Neural progenitor cell (in vitro differentiated cells): ENCODE data around the gene HMHB1. TPM values are rescaled to one million over a fixed set of nuclear protein-coding genes. Genes with fewer than 3 reads are reported as not detected.
A peak's percentile ranks its signal among the peaks of the same experiment; 100 is the strongest.

Experiments
- DNase-seq: peaks from one replicate; pipeline ENCODE4 v3.0.0-alpha.2; 2016; ENCODE audit warnings: low spot score
- H2AFZ ChIP-seq: fragments of 200-600 bp; sonication (generic); replicated peaks from 2 replicates; pipeline ENCODE4 v1.6.1; 2016; ENCODE audit warnings: antibody characterized with exemption
- H3F3A ChIP-seq: fragments of 200-600 bp; sonication (generic); 2 replicates; pipeline ENCODE4 v1.6.1; 2016; ENCODE audit warnings: antibody characterized with exemption, low read depth
- H3K27ac ChIP-seq: fragments of 200-600 bp; sonication (generic); 2 replicates; pipeline ENCODE4 v1.5.1; 2016; ENCODE audit warnings: mild to moderate bottlenecking
- H3K27me3 ChIP-seq: fragments of 200-600 bp; sonication (generic); 2 replicates; pipeline ENCODE4 v1.6.1; 2016; ENCODE audit warnings: mild to moderate bottlenecking, moderate library complexity
- H3K36me3 ChIP-seq: fragments of 200-600 bp; sonication (generic); 2 replicates; pipeline ENCODE4 v1.5.1; 2016
- H3K4me1 ChIP-seq: fragments of 200-600 bp; sonication (generic); 2 replicates; pipeline ENCODE4 v1.6.1; 2016; ENCODE audit warnings: mixed run types
- H3K4me2 ChIP-seq: fragments of 200-600 bp; sonication (generic); 2 replicates; pipeline ENCODE4 v1.6.1; 2016
- H3K4me3 ChIP-seq: fragments of 200-600 bp; sonication (generic); 2 replicates; pipeline ENCODE4 v1.5.1; 2016
- H3K79me2 ChIP-seq: fragments of 200-600 bp; sonication (generic); 2 replicates; pipeline ENCODE4 v1.6.1; 2016; ENCODE audit warnings: low read depth
- H3K9ac ChIP-seq: fragments of 200-600 bp; sonication (generic); 2 replicates; pipeline ENCODE4 v1.6.1; 2016
- H3K9me3 ChIP-seq: fragments of 200-600 bp; sonication (generic); 2 replicates; pipeline ENCODE4 v1.5.1; 2016; ENCODE audit warnings: low read depth
- H4K20me1 ChIP-seq: fragments of 200-600 bp; sonication (generic); 2 replicates; pipeline ENCODE4 v1.6.1; 2016; ENCODE audit warnings: low read depth
- H3K27ac Mint-ChIP-seq: 3 replicates; pipeline ENCODE4 v1.8.0; 2021; ENCODE audit warnings: mixed read lengths
- H3K27me3 Mint-ChIP-seq: 2 replicates; pipeline ENCODE4 v1.8.0; 2022; ENCODE audit warnings: low read depth, mild to moderate bottlenecking, inconsistent platforms, moderate library complexity, mixed read lengths; ENCODE audit not compliant: insufficient read depth
- H3K36me3 Mint-ChIP-seq: 3 replicates; pipeline ENCODE4 v1.8.0; 2021; ENCODE audit warnings: mixed read lengths
- H3K4me1 Mint-ChIP-seq: 3 replicates; pipeline ENCODE4 v1.8.0; 2021; ENCODE audit warnings: mixed read lengths
- H3K4me3 Mint-ChIP-seq: 3 replicates; pipeline ENCODE4 v1.8.0; 2021; ENCODE audit warnings: mild to moderate bottlenecking, moderate library complexity, mixed read lengths
- H3K9me3 Mint-ChIP-seq: 3 replicates; pipeline ENCODE4 v1.8.0; 2020; ENCODE audit warnings: mixed read lengths
- EZH2 ChIP-seq: fragments of 200-600 bp; sonication (generic); IDR thresholded peaks from 2 replicates; pipeline ENCODE4 v1.6.1; 2017; ENCODE audit warnings: antibody characterized with exemption, mild to moderate bottlenecking, moderate library complexity
- EZH2phosphoT487 ChIP-seq: fragments of 200-600 bp; sonication (generic); IDR thresholded peaks from 2 replicates; pipeline ENCODE4 v1.6.1; 2017; ENCODE audit warnings: antibody characterized with exemption
- total RNA-seq: library from RNA; depleted of rRNA; stranded (reverse); fragments of >200 nt; gene quantifications from 2 replicates; pipeline ENCODE4 v1.2.3, GENCODE V29; 2015; ENCODE audit warnings: low replicate concordance
- TF ChIP-seq, protein P1 (sequence below): fragments of 200-600 bp; sonication (generic); IDR thresholded peaks from 2 replicates; pipeline ENCODE4 v1.5.1; 2017; ENCODE audit warnings: antibody characterized with exemption, mild to moderate bottlenecking

The HMHB1 gene
- total RNA-seq, 1 donor from 2014 or later: not detected

GRCh38 chr5:143793249-143793648 is 18.7 kb upstream of the HMHB1 start:
- TF ChIP-seq EZH2: no peak
- TF ChIP-seq, protein P1, sequence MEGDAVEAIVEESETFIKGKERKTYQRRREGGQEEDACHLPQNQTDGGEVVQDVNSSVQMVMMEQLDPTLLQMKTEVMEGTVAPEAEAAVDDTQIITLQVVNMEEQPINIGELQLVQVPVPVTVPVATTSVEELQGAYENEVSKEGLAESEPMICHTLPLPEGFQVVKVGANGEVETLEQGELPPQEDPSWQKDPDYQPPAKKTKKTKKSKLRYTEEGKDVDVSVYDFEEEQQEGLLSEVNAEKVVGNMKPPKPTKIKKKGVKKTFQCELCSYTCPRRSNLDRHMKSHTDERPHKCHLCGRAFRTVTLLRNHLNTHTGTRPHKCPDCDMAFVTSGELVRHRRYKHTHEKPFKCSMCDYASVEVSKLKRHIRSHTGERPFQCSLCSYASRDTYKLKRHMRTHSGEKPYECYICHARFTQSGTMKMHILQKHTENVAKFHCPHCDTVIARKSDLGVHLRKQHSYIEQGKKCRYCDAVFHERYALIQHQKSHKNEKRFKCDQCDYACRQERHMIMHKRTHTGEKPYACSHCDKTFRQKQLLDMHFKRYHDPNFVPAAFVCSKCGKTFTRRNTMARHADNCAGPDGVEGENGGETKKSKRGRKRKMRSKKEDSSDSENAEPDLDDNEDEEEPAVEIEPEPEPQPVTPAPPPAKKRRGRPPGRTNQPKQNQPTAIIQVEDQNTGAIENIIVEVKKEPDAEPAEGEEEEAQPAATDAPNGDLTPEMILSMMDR: no peak
- TF ChIP-seq EZH2phosphoT487: no peak
- H3K27ac Mint-ChIP-seq: no peak overlapping the region
- Histone ChIP-seq H3K27me3 (no peaks in the 10 kb centered on the region), H4K20me1 (no peaks in the 10 kb centered on the region), H3K27ac (no peak overlapping the region), H3K4me2 (peak overlapping the region; percentile 5), H2AFZ (peak overlapping the region; percentile 9), H3K36me3 (no peaks in the 10 kb centered on the region), H3F3A (peaks cover 6% of the 10 kb centered on the region), H3K4me1 (peaks cover 15% of the 10 kb centered on the region), H3K4me3 (no peak overlapping the region), H3K9ac (no peak overlapping the region), H3K79me2 (no peaks in the 10 kb centered on the region), H3K9me3 (no peaks in the 10 kb centered on the region)
- H3K27me3 Mint-ChIP-seq: peaks cover 7% of the 10 kb centered on the region
- H3K4me1 Mint-ChIP-seq: peaks cover 21% of the 10 kb centered on the region
- no peak overlapping the region for H3K4me3 Mint-ChIP-seq
- H3K36me3 Mint-ChIP-seq: no peaks in the 10 kb centered on the region
- peak; percentile 6 for DNase-seq
- H3K9me3 Mint-ChIP-seq: no peaks in the 10 kb centered on the region

DNA sequence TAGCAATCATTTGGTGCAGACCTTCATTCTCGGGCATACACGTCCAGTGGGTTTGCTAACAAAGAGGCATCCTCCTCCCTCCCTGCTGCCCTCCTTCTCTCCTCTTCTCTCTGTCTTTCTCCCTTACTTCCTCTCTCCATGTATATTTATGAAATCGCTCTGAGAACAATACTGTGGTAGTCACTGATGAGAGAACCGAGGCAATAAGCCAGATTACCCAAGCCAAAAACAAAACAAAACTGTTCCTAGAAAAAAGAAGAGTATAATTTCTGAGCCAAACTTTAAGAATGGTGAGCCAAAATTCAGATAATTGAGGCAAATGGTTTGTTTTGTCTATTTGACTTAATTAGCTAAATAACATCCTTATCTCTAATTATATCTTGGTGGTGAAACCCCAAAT is 15.8 kb upstream of the HMHB1 start:
- H3K9me3 Mint-ChIP-seq: no peaks in the 10 kb centered on the region
- no peaks in the 10 kb centered on the region for H3K79me2 ChIP-seq
- peaks cover 21% of the 10 kb centered on the region for H3K4me1 Mint-ChIP-seq
- H3K9me3 ChIP-seq: no peaks in the 10 kb centered on the region
- H3K4me2 ChIP-seq: no peak overlapping the region
- H3K4me1 ChIP-seq: peaks cover 15% of the 10 kb centered on the region
- no peak overlapping the region for H3K9ac ChIP-seq
- TF ChIP-seq, protein P1: no peak
- TF ChIP-seq EZH2phosphoT487: no peak
- no peak for TF ChIP-seq EZH2
- no peaks in the 10 kb centered on the region for H3K27me3 ChIP-seq
- H4K20me1 ChIP-seq: no peaks in the 10 kb centered on the region
- no peak for DNase-seq
- peaks cover 6% of the 10 kb centered on the region for H3F3A ChIP-seq
- no peak overlapping the region for H3K27ac ChIP-seq
- peaks cover 7% of the 10 kb centered on the region for H3K27me3 Mint-ChIP-seq
- no peaks in the 10 kb centered on the region for H3K36me3 Mint-ChIP-seq
- no peaks in the 10 kb centered on the region for H3K36me3 ChIP-seq
- H3K4me3 ChIP-seq: no peak overlapping the region
- no peak overlapping the region for H2AFZ ChIP-seq
- no peak overlapping the region for H3K4me3 Mint-ChIP-seq
- H3K27ac Mint-ChIP-seq: no peak overlapping the region

- Histone ChIP-seq H3K4me2 (no peak overlapping the region), H3K4me1 (peaks cover 15% of the 10 kb centered on the region), H3K4me3 (no peak overlapping the region), H2AFZ (no peak overlapping the region), H3K36me3 (no peaks in the 10 kb centered on the region), H4K20me1 (no peaks in the 10 kb centered on the region), H3F3A (peaks cover 6% of the 10 kb centered on the region), H3K9ac (no peak overlapping the region), H3K27ac (no peak overlapping the region), H3K79me2 (no peaks in the 10 kb centered on the region), H3K27me3 (no peaks in the 10 kb centered on the region), H3K9me3 (no peaks in the 10 kb centered on the region)
- peaks cover 21% of the 10 kb centered on the region for H3K4me1 Mint-ChIP-seq
- no peak overlapping the region for H3K27ac Mint-ChIP-seq
- TF ChIP-seq EZH2phosphoT487 (no peak), EZH2 (no peak)
- TF ChIP-seq, protein P1: no peak
- no peaks in the 10 kb centered on the region for H3K9me3 Mint-ChIP-seq
- H3K27me3 Mint-ChIP-seq: peaks cover 6% of the 10 kb centered on the region
- no peaks in the 10 kb centered on the region for H3K36me3 Mint-ChIP-seq
- no peak overlapping the region for H3K4me3 Mint-ChIP-seq
- no peak for DNase-seq
These were observed 15.2 kb upstream of the HMHB1 start for GRCh38 chr5:143796753-143797152.
